Stimulated activated naive CD4-positive, alpha-beta T cell (primary cell): ENCODE data around the gene GLDN.

Experiments
- DNase-seq, 6 experiments: peaks; one replicate each; lab custom pipeline; 2025; lab: John Stamatoyannopoulos, UW

Gene GLDN

DNA sequence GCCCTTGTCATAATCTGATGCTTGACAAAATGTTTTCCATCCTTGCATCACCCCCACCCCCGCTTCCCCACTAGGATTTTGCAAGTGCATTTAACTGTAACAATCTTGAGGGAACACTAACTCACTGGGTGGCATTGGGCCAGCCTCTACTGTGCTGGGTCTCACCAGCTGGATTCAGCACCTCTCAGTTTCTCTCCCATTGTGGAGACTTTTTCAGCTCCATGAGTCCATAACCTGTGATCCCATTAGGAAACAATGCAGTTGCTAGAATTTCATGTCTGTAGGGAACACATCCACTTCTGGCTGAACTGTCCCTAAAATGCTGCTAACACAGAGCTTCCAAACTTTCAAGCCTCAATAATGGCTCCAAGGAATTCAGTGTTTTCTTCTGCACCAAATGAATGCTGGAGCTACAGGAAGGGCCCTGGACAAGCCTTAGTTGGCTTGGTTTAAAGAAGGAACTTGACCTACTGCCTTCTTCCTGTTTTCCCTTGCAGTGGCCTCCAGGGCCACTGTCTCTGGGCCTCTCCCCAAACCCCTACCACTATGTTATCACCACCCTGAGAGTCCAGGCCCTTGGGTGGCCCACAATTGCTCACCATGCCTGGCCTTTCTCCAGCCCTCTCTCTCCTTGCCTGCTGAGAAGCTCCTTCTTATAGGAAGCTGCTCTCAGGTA lies 18.7 kb upstream of the GLDN start:
- no peak for DNase-seq

DNA sequence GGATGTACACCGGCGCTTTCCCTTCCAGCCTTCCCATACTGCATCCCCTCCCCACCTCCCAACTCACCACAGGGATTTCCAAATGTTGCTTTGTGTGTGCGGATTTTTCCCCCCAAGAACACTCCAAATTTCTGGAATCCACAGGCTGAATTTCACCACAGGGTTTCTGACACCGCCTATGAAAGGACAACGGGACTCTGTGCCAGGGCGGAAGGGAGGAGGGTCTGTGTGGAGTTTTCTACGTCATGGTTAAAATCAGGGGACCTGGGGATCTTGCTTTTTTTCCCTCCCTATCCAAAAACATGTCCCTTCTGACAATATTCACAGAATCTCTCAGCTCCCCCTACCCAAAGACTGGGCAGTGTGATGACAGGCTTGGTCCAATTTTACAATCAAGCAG lies 17.7 kb upstream of the GLDN start:
- no peak for DNase-seq

DNA sequence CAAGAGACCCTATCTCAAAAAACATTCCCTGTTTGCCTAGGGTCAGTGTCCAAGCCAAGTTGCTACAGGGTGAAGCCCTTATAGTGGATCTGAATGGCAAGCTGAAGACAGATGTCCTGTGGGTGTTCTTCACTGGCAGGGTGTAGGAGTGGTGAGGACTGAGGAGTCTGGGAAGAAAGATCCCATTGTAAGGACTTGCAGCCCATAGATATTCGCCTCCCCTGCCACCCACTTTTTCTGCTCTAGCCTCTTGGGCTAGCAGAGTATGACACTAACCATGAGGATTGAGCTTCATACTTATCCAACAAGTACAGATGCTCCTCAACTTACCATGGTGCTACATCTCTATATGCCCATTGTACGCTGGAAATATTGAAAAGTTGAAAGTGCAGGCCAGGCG lies 16.3 kb upstream of the GLDN start:
- DNase-seq = no peak

DNA sequence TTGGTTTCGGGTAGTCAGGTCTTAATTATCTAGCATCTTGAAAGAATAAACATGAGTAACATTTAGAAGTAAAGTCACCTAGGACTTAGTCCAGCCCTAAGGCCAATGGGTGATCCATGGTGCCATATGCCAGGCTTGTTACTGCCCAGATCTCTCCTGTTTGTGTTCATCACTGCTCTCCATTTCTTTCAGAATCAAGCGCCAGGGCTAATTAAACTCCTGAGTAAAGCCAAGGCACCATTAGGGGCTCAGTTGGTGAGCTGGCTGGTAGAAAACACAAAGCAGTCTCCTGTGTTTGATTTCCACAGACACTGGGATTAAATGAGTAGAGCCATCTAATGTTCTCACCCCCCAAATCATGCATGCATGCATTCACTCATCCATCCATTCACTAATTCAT lies 14.4 kb upstream of the GLDN start:
- DNase-seq = no peak

DNA sequence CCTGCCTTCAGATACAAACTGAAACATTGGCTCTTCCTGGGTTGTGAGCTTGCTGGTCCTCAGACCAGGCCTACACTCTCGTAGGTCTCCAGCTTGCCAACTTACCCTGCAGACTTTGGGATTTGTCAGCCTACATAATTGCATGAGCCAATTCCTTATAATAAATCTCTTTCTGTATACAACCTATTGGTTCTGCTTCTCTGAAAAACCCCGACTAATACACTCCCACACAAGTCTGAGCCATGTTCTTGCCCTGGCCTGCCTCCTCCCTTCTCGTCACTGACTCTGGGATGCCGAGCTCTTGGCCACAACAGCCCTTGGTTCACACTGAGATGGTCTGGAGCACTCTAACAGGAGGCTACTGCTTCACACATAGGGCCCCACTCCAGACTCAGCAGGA lies 12.5 kb upstream of the GLDN start:
- no peak for DNase-seq

DNA sequence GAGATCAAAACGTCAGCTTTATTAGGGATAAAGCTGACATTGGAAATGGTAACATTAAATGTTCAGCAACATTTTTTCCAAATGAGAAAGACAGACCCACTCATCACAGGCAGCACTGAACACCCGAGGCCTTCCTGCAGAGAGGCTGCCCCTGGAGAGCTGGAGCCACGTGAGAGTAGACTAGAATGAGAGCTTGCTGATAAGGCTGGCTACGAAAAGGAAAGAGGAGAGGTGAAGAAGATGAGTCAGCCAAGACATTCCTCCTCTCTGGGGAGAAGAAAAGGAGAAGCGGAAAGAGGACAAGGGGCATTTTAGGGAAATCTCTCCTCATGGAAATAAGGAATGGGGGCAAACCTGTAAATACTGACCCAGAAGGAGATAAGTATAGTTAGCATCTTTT lies 10.3 kb upstream of the GLDN start:
- no peak for DNase-seq

DNA sequence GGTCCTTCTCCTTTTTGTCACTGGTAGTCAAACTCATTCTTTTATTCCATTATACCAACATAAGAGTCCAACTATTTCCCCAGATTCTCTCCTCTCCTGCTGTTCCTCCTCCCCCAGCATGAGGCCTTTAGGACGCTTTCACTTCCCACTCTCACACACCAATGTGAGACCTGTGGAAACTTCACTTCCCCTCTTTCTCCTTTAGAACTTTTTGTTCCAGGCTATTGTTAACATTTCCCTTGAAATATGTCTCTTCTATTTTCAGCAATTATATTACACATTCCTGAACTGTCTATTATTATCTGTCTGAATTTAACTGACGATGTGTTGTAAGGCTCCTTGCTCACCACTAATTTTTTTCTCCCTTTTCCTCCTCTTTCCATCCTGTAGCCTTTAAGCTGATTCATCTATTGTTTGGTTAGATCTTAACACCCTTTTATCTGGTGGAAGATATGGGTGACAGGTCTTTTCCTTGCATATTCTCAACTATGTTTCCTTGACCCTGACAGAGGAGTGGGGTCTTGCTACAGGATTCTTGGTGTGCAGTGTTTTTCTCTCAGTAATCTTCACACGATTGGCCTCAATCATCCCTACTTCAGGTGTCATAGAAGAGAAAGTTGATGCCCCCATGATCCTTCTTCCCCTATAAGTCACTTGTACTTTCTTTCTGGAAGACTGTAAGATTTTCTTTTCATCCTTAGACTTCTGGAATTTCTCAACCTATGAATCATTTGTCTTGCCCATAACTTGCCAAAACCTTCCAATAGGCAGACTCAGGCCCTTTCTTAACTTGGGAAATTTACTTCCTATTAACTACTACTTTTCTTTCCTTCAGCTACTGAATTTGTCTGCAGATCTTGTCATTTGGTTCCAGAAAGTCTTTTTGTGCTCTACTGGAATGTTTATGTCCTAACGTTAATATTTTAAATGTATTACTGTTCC lies 9.0 kb upstream of the GLDN start:
- no peak for DNase-seq

DNA sequence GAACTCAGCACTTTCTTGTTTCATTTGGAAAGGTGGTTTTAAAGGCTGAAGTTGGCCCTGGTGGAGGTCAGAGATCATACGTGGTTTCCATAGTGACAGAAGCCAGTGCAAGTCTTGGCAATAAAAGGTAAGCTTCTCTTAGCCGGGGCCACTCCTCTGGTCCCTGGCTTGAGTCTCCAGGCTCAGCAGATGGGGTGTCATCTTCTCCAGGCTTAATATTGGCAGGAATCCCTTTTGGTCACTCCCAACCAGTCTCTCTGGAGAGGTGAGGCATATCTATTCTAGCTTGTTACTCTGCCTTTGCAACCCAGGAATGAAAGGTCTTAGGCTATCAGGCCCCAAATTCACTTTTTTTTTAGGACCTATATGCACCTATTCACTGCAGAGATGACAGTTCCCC lies 7.9 kb upstream of the GLDN start:
- DNase-seq = no peak

DNA sequence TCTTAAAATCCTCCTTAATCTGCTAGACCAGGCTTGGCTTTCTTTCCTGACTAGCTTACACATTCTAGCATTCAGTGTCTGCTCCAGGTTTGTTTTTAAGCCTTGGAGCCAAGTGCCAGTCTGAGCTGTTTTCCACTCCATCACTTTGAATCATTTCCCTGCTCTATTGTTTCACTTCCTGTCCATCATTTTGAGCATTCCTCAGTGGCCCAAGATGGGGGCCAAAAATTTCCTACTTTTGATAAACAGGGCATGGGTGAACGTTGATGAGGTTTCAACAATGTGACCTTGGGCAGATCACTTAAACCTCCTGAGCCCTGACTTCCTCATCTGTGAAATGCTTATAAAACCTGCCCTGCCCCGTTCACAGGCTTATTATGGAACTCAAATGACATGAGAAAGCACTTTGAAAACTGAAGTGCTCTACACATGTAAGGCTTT lies 7.4 kb upstream of the GLDN start:
- DNase-seq = no peak

DNA sequence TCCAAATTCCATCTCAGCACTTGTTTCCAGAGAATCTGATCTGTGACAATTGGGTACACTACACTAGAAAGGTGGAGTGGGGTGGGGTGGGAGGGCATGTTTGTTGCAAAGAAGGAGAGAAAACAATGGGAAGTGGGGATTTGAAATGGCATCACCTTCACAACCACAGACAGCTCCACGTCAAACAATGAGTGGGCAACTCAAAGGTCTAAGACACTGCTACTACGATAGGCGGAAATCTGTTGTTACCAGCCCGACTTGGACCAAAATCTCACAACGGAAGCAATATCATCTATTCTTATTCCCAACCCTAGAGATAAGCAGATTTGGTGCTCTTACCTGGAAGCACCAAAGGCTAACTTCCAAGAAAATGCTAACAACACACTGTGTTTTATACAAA lies 6.4 kb upstream of the GLDN start:
- DNase-seq = no peak

DNA sequence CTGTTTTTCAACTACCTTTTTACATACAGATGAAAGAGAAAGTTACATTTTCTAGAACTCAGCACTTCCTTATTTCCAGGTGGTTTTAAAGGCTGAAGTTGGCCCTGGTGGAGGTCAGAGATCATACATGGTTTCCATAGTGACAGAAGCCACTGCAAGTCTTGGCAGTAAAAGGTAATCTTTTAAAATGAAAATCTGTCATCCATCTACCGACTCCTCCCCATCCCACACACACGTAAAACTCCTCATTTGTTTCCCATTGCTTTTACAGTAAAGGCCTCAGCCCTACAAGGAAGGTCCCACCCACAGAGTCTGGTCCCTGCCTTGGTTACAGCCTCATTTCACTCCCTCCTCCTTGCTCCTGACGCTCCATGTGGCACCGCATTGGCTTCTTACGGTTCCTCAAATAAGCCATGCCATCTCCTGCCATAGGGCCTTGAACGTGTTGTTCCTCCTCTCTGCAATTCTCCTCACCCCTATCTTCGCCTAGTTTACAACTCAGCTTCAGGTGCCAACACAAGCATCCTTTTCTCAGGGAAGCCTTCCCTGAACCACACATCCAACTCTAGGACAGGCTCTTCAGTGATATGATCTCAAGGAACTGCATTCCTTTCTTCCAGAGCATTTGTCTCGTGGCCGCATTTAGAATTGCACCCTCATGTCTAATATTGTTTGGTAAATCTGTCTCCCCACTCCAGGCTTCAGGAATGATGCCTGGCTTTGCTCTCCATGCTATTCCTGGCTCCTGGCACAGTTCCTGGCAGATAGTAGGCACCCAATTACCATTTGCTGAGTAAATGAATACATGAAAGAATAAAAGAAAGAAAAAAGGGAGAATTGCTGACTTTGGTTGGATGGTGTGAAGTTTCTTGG lies 5.7 kb upstream of the GLDN start:
- no peak for DNase-seq

DNA sequence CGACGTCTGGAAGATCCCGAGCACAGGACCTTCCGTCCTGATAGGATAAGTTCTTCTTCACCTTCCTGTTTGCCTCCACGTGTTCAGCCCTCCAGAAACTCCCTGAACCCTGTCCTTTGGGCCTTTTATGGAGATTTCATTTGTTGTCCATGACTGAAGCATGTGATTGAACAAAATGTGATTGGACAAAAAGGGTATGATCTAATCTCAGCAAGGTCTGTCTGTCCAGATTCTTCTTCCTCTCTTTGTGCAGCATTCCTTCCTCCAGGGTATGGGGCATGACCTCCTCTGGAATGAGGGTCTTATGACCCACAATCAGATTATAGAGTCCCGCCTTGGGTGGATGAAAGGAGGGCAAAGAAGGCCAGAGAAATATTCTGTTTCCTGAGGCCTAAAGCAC lies 3.0 kb upstream of the GLDN start, which contains the start of gene CYP19A1:
CYP19A1 (minus strand) TSS at position 101 of the 400 bp plus-strand sequence. CDS start 95,684 bp downstream, outside the sequence.
- no peak for DNase-seq

DNA sequence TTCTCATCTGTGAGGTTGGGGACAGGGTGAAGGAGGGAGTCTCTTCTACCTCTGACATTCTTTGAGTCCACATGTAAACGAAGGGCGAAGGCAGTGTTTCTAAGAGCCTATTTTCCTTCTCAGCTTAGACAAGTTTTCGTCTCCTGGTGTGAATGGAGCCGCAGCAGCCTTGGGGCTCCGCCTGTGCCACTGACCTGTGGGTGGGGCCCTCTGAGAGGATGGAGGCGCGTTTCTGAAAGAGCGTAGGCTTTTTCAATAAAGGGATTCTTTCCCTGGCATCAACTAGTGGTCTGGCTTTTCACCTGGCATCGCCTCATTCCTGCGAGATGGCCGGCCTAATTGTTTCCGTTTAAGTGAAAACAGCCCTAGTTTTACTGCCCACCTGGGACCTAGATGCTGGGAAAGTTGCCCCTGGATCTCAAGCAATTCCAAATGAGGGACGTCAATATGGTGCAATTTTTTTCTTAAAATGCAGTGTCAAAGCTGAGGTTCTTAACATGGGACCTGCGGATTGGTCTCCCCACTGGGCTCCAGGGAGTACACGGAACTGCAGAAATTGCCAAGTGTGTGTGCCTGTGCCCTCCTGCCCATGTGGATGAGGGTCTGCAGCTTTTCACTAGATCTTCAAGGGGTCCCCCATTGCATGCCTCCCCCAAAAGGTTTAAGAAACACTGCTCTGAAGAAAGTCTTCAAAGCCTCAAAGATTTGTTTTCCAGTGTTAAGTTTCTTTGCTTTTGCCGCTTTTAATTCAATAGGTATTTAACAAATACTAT lies 958 bp downstream of the GLDN start:
- DNase-seq = no peak

DNA sequence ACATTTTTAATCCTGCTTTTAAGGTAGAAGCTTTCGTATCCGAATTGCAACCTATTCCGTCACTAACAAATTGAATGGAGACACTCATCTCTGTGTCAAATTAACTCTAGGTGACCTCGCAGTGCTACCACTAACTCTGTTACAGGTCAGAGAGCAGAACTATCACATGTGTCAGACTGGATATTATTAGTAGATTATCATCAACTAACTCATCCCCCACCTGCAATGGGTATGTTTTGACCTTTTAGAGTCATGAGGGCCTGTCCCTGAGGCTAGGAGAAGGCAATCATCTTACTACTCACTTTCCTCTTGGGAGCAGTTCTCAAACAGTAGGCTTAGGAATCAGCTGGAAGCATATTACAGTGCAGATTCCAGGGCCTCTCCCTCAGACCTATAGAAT lies 2.0 kb downstream of the GLDN start:
- no peak for DNase-seq

DNA sequence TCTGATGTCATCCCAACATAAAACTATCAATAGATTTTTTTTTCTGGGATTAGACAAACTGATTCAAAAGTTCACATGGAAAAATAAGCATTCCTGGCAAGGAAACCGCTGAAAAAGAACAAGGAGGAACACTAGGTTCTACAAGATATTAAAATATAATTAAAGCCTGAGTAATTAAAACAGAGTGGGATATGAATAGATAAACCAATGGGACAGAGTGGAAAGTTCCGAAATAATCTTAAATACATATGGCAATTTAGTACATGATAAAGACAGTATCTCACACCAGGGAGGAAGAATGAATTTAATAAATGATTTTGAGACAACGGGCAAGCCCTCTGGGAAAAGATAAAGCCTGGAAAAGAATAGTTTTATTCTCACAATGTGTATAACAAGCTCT lies 4.7 kb downstream of the GLDN start:
- DNase-seq = no peak

DNA sequence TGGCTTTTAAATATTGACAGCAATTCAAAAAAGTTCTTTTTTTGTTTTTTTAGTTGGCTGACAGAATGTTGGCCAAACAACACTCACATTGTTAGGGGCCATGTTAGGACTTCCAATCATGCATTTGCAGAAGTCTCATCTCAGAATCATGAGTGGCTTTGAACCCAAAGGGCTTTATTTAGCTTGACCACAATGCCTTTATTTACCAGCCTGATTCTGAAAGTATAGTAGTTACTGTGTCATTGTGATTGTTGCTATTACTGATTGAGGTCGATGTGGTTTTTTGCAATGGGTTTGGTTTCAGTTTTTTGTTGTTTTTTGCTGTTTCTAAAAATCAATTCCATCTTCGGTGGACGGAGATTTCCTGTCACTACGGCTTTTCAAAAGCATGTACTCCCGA lies 7.2 kb downstream of the GLDN start:
- no peak for DNase-seq

DNA sequence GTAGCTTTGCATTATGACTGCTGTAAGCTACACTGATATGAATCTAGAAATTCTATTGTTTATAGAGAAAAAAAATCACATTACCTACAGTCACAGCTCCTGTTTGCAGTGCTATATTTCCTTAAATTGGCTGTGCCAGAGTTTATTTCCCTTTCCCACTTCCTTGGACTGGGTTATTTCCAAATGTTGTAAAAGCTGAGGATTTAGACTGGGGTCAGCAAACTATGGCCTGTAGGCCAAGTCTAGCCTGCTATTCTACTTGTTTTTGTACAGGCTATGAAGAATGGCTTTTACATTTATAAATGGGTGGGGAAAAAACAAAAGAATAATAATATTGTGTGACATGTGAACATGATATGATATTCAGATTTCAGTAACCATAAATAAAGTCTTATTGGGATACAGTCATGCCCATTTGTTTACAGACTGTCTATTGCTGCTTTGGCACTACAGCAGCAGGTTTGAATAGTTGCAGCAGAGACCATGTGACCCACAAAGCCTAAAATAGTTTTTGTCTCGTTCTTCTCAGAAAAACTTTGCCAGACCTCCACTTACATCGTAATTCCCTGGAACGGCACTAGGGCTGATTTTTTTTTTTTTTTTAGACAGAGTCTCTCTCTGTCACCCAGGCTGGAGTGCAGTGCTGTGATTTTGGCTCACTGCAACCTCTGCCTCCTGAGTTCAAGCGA lies 7.8 kb downstream of the GLDN start:
- no peak for DNase-seq

DNA sequence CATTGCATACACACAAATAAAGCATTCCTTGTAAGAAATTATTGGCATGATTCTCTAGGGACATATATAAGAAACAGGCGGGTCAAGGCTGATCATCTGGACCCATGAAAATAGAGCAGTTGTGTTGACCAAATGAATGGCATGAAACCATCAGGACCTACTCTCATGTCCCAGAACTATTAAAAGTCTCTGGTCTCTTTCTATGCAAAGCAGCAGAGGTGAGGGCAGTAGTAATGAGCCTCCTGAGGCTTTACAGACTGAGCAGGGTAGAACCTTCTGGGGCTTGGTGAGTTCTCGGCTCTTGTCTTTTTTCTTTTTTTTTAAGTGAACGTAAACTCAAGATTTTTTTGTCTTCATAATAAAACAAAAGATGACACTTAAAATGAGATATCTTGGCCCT lies 9.3 kb downstream of the GLDN start:
- DNase-seq = no peak

DNA sequence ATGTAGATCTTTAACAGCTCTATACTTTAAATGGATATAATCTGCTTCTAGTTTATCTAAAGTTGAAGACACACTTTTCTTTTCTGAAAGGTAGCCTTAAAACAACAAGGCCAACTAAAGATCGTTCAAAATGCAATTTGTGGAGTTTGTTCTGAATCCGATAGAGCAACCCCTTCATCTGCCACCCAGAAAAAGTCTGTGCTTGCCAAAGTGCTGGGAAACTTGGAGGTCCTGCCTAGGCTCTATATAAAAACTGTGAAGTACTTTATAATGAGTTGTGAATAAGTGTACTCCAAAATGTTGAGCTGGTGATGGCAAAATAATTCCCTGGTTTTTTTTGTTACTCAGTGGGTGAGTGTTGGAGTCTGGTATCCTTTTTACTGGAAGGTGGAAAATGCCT lies 12.5 kb downstream of the GLDN start:
- no peak for DNase-seq

DNA sequence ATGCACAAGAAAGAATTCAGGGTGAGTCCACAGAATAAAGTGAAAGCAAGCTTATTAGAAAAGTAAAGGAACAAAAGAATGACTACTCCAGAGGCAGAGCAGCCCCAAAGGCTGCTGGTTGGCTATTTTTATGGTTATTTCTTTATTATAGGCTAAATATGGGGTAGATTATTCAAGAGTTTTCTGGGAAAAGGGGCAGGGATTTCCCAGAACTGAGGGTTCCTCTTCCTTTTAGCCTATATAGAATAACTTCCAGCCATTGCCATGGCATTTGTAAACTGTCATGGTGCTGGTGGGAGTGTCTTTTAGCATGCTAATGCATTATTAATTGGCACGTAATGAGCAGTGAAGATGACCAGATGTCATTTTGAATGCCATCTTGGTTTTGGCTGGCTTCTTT lies 13.6 kb downstream of the GLDN start:
- DNase-seq = no peak

DNA sequence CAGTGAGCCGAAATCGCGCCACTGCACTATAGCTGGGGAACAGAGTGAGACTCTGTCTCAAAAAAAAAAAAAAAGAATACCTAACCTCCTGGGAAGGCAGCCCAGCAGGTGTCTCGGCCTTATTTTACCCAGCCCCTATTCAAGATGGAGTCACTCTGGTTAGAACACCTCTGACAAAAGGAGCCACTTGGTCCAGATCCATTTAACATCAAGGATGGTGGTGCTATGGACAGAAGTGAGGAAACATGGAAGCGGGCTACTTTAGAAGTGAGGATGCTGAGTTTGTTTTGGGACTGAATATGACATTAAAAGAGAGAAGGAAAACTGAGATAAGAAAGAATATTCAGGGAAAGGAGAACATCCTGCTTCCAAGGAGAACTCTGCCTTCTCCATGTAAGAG lies 14.7 kb downstream of the GLDN start:
- DNase-seq = no peak
